ENCODE data around the gene HPCAL1.
A peak's percentile ranks its signal among the peaks of the same experiment; 100 is the strongest.
"Not testable (repeated sequence)": the region's sequence is repeated elsewhere in the genome, so short reads cannot be mapped to it uniquely, and the experiment has no call there.

The HPCAL1 gene

GRCh38 chr2:10431797-10432196 is 129.1 kb downstream of the HPCAL1 start:
- no peak for DNase-seq

GRCh38 chr2:10432311-10433181 is 129.8 kb downstream of the HPCAL1 start:
- DNase-seq: peak; percentile 48 to 75

- DNase-seq: no peak
Measured at GRCh38 chr2:10433264-10433946, 130.7 kb downstream of the HPCAL1 start.

GRCh38 chr2:10433947-10434885 is 131.5 kb downstream of the HPCAL1 start:
- DNase-seq: no peak

DNA sequence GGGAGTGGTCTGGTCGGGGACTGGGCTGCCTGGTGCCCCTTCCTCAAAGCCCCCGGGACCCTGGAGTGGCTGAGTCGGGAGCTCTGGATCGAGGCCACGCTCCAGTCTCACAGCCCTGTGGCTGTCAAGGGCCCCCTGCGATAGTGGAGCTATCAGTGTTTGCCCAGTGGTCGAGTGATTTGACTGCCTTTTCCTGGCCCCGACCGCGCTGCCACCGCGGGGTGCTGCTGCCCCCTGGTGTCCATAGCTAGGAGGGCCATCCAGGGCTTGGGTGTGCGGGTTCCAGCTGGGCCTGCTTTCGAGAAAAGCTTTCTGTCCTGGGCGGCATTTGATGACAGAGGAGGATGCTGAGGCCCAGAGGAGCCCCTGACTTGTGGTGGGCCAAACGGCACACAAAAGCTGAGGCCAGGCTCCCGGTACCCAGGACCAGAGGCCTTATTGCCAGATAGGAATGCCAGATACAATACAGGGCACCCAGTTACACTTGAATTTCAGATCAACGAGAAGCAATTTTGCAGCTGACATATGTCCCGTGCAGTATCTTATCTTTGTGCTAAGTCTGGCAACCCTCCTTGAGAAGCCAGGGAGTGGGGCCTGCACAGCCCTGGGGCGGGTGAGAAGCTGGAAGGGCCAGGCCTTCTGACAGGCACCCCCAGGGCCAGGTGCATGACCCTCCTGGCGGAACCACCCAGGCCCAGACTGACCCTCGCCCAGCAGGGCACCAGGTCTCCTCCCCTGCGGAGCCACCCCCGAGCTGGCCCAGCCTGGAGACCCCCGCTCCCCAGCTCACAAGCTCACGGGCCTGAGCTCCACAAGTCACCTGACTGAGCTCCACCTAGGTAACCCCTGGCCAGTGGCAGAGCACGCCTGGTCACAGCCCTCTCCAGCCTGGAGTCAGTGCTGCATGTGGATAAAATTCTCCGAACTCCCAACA is 132.4 kb downstream of the HPCAL1 start:
- peak; percentile 77 to 79 for DNase-seq

- DNase-seq: no peak
Measured at GRCh38 chr2:10435820-10436204, 133.1 kb downstream of the HPCAL1 start.

DNA sequence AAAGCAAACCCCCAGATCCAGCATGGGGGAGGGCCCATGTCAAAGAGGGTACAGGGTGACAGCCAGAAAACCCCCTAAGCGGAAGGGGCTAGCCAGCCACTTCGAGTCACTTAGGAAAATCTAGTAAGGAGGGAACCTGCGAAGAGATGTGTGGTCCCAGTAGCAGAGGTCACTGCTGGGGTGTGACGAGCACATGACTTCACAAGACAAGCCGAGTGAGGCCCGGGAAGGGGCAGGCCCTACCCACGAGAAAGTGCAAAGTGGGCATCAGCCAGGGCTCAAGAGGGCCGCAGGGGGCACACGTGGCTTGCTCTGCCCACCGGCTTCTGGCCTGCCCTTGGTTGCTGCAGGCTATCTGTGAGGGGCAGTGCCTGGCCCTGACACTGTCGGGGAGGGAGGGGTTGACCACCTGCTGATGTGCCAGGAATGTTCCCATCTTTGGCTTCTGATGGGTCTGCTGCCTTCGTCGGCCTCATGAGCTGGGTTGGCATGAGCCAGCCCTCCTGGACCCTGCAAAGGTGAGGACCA is 133.9 kb downstream of the HPCAL1 start:
- no peak for DNase-seq

DNA sequence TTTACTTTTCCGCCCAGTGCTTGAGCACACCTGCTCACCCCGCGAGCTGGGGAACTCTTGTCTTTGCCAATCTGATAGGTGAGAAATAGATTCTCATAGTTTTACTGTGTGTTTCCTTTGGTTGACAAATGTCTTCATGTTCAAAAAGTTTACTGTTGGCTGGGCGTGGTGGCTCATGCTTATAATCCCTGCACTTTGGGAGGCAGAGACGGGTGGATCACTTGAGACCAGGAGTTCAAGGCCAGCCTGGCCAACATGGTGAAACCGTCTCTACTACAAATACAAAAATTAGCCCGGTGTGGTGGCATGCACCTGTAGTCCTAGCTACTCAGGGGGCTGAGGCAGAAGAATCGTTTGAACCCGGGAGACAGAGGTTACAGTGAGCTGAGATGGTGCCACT is 135.1 kb downstream of the HPCAL1 start:
- no peak for DNase-seq

GRCh38 chr2:10438688-10439087 is 136.0 kb downstream of the HPCAL1 start:
- DNase-seq: no peak

DNA sequence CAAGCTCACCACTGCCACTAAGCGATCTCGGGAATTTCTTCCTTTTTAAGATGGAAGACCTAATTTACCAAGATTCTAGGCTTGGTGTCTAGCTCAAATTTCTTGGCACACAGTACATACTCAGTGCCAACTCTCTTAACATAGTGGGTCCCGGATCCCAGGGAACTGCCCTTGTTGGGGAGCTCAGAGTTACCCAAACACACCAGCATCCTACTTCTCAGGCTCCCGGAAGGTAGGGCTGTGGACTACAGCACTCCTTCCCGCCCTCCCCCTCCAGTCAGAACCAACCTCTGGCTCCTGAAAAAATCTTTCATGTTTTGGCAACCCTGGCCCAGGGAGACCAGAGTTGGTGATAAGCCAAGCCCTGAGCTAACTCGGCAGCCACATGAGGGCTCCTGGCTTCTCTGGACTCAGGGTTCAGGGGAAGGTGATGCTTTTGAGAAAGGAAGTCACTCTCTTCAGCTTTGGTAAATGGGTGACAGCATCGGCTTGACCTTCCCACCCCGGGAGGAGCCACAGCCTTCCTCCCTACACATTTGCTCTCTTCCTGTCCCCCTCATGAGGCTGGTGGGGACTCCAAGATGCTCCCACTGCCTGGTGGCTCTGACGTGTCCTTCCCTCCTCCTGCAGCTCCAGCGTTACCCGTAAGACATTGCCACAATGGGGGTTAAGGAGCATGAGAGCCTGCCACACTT is 136.6 kb downstream of the HPCAL1 start:
- DNase-seq: no peak

- no peak for DNase-seq
Measured at GRCh38 chr2:10439971-10440370, 137.3 kb downstream of the HPCAL1 start.

DNA sequence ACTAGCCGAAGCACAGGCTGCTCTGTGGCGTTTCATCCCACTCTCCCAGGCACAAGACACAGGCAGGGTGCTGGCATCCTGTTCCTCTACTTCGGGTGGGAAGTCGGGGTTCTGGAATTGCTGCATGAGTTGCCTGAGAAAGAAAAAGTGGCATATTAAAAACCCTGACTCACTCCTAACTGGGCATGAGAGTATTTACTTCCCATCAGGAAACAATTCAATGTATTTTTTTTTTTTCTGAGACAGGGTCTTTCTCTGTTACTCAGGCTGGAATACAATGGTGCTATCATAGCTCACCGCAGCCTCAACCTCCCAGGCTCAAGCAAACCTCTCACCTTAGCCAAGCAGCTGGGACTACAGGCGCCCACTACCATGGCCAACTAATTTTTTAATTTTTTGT is 138.0 kb downstream of the HPCAL1 start:
- no peak for DNase-seq

DNA sequence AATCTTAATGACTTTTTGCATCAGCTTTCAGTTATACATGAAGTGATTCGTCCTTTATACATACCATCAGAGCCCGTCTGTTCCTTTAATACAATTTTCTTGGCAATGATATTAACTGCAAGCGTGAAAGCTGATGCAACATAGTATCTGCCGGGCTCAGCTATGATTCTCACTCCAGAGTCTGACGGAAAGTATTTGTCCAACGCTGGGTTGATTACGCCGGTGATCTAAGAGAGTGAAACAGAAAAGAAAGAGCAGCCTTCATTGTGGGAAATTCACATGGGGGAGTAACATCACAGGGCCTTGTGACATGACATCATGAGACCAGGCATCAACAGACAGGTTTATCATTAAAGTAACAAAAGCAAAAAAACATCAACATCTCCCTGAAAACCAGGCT is 139.2 kb downstream of the HPCAL1 start:
- no peak for DNase-seq

DNA sequence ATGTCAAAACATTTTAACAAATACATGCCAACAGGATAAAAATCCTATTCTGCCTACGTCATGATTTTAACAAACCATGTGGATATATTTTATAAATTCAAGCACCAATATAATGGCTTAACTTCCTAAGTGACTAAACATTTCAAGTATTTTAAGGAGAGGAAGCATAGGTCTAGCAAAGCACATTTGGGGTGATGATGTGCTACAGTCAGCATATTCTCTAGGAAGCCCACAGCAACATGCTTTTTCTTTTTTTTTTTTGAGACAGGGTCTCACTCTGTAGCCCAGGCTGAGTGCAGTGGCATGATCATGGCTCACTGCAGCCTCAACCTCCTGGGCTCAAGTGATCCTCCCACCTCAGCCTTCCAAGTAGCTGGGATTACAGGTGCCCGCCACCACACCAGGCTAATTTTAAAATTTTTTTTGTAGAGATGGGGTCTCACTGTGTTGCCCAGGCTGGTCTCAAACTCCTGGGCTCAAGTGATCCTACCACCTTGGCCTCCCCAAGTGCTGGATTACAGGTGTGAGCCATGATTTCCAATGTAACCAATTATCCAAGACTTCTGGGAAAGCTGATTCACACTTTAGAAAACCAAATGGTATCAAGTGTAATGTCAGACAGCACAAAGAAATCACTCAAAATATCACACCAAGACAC is 139.9 kb downstream of the HPCAL1 start:
- not testable (repeated sequence) for DNase-seq

GRCh38 chr2:10444463-10444862 is 141.8 kb downstream of the HPCAL1 start:
- DNase-seq: no peak

DNA sequence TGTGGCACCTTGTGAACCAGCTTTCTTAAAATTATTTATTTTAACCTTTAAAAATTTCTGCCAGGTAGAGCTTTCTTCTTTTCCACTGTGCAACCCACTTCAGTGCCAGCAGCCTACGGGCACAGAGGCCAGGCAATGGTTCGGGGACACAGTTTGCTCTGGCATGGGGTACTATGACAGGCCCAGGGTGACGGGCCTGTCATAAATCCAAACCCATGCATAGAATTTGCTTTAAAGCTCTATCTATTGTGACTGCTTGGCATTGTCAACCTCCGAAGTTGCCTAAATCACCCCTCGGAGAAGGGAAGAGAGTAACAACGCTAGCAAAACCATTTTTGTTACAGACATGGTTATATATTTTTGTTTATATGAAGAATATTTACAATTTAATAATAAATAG is 143.9 kb downstream of the HPCAL1 start:
- no peak for DNase-seq

- DNase-seq: peak in 1 of 2 experiments; percentile 58
Measured at GRCh38 chr2:10447300-10447894, 144.7 kb downstream of the HPCAL1 start.

DNA sequence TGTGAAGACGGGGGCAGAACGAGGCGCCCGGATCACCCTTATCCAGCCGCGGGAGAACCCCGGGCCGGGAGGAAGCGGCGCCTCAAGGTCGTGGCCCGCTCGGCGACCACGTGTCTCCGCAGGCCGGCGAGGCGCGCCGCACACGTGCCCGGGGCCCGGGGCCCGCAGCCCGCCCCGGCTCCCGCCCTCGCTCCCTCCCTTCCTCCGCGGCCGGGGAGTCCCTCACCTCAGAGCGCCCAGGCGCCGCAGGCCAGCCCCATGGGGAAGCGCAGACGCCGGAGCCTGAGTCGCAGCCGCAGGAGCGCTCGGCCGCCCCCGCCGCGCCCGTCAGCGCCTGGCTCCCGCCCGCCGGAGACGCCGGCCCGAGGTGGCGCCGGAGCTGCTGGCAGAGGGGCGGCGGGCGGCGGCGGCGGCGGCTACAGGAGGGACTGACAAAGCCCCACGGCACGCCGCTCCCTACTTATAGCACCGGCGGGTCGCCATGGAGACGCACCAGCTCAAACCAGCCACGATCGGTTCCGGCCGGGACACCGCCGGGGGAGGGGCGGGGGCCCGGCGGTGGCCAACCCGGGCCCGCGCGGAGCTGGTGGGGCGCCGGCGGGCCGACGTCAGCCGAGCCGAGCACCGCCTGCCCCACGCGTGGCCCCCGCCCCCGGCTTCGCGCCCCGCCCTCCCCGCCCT is 145.3 kb downstream of the HPCAL1 start, which contains the start of gene ODC1:
Gene ODC1, minus strand, starts transcription at position 433 of the 681 bp plus-strand sequence. CDS start 3,295 bp downstream, outside the sequence.
- peak; percentile 95 to 98 for DNase-seq

All from SHP77 (cell line).